MM.1S (cell line): ENCODE data around the gene GSTP1.

Experiments used
- EZH2 ChIP-seq: fragments of 300-600 bp; sonication (generic); optimal IDR thresholded peaks from 2 replicates; pipeline ENCODE3; 2017; ENCODE audit warnings: low read depth, mild to moderate bottlenecking, antibody characterized with exemption, low read length, mixed read lengths
- EZH2phosphoT487 ChIP-seq: fragments of 300-600 bp; sonication (generic); IDR thresholded peaks from 2 replicates; pipeline ENCODE4 v1.6.1; 2018; ENCODE audit warnings: antibody characterized with exemption, low read length
- TF ChIP-seq, protein P1 (sequence below): fragments of 300-600 bp; sonication (generic); IDR thresholded peaks from 2 replicates; pipeline ENCODE4 v1.5.1; 2016; ENCODE audit warnings: antibody characterized with exemption, low read length, mixed read lengths

DNA sequence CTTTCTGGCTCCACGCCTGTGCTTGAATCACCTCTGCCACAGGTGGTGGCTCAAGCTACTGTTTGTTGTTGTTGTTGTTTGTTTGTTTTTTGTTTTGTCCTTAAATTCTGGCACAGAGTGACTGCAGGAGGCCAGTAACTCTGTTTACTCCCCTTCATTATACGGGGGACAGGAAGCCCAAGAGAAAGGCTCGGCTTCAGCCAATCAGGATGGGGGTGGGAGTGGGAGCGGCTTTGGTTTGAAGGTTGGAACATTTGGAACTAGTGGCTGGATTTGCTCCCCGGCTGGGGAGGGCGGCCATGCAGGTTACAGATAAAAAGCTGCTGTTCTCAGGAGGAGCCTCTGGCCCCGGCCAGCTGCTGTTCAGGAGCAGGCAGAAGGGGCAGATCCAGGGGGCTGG, 40.6 kb upstream of the GSTP1 start:
- TF ChIP-seq EZH2 (no peak), EZH2phosphoT487 (no peak)
- TF ChIP-seq, protein P1, sequence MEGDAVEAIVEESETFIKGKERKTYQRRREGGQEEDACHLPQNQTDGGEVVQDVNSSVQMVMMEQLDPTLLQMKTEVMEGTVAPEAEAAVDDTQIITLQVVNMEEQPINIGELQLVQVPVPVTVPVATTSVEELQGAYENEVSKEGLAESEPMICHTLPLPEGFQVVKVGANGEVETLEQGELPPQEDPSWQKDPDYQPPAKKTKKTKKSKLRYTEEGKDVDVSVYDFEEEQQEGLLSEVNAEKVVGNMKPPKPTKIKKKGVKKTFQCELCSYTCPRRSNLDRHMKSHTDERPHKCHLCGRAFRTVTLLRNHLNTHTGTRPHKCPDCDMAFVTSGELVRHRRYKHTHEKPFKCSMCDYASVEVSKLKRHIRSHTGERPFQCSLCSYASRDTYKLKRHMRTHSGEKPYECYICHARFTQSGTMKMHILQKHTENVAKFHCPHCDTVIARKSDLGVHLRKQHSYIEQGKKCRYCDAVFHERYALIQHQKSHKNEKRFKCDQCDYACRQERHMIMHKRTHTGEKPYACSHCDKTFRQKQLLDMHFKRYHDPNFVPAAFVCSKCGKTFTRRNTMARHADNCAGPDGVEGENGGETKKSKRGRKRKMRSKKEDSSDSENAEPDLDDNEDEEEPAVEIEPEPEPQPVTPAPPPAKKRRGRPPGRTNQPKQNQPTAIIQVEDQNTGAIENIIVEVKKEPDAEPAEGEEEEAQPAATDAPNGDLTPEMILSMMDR = no peak
